ENCODE data around the gene DNAAF3.

Gene DNAAF3

GRCh38 chr19:55114566-55115145, 51.8 kb downstream of the DNAAF3 start:
- no peak for TF ChIP-seq CTCF (IDR thresholded peaks at IDR 0.05; ENCODE audit: low read length, missing control alignments)
- H3K4me3 ChIP-seq (replicated peaks; ENCODE audit: low read depth, low read length) = no peak overlapping the region

GRCh38 chr19:55113570-55114039, 52.8 kb downstream of the DNAAF3 start:
- no peak for TF ChIP-seq CTCF (IDR thresholded peaks at IDR 0.05; ENCODE audit: low read length, missing control alignments)
- H3K4me3 ChIP-seq (replicated peaks; ENCODE audit: low read depth, low read length) = no peak overlapping the region
- DNase-seq (ENCODE audit: low read depth) = peak; percentile 94

More at GRCh38 chr19:55114566-55115145, 51.8 kb downstream of the DNAAF3 start:
- DNase-seq (ENCODE audit: low read depth) = no peak

DNA sequence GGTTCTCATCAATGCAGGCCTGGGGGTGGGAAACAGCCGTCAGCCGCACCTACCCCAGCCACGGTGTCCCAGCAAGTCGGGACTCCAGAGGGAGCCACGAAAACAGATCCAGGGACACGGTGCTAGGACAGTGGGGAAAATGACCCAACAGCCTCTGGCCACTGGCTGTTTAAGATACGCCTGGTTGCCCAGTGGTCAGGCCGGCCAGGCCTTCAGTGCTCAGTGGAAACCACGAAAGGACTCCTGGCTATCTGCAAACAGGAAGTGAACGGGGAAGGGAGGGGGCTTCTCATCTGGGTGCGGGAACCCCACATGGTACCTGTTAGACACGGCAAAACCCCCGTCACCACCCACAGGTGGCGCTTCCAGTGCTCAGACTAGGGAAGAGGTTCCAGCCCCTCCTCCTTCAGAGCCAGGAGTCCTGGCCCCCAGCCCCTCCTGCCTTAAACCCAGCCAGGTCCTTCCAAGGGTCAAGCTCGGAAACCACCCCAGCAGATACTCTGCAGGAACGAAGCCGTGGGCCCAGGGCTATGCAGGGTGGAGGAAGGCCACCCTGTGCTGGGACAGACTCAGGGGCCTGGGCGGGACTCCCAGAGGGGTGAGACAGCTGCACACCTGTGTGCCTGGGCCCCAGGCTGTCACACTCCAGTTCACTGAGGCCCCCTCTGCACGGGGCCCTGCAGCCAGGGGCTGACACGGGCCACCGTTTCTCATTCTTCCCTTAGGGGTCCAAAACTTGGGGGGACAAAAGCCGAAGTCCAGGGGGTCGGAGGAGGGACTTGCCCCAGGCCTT, 53.4 kb downstream of the DNAAF3 start:
- no peak overlapping the region for H3K4me3 ChIP-seq (replicated peaks; ENCODE audit: low read depth, low read length)
- no peak for DNase-seq (ENCODE audit: low read depth)
- TF ChIP-seq CTCF (IDR thresholded peaks at IDR 0.05; ENCODE audit: low read length, missing control alignments) = no peak

GRCh38 chr19:55112246-55112776, 54.1 kb downstream of the DNAAF3 start:
- no peak overlapping the region for H3K4me3 ChIP-seq (replicated peaks; ENCODE audit: low read depth, low read length)
- no peak for TF ChIP-seq CTCF (IDR thresholded peaks at IDR 0.05; ENCODE audit: low read length, missing control alignments)
- no peak for DNase-seq (ENCODE audit: low read depth)

GRCh38 chr19:55111238-55111831, 55.1 kb downstream of the DNAAF3 start:
- H3K4me3 ChIP-seq (replicated peaks; ENCODE audit: low read depth, low read length) = no peak overlapping the region
- DNase-seq (ENCODE audit: low read depth) = no peak
- TF ChIP-seq CTCF (IDR thresholded peaks at IDR 0.05; ENCODE audit: low read length, missing control alignments) = no peak

DNA sequence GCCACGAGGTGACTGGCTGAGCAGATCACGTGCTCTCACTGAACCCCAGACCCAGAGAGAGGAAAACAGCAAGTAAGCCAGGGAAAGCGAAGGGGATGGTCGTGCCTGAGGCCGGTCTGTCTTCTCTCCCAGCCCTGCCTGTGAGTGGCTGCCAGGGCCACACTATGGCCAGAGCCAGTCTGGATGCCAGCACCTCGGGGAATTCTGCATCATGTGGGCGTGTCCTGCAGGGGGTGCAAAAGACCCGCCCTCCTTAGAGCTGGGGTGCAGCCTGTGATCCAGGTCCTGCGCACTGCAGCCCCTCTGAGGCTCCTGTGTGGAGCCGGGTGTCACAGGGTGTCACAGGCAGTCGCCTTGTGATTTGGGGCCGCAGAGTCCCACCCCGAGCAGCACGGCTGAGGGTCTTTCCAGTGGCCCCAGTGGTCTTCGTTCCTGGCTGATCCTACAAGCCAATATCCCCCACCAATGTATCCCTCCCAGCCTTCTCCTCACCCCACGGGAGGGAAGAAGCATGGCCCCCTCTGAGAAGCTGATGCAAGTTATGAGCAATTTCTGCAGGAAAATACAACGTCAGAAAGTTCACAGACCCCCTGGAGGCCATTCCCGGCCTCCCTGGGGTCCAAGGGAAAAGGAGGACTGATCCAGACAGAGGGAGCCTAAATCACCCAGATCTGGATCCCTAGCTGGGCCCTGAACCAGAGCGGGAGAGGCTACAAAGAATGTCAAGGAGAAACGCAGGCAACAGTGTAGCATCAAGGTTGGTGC, 56.7 kb downstream of the DNAAF3 start:
- no peak for TF ChIP-seq CTCF (IDR thresholded peaks at IDR 0.05; ENCODE audit: low read length, missing control alignments)
- H3K4me3 ChIP-seq (replicated peaks; ENCODE audit: low read depth, low read length) = no peak overlapping the region
- DNase-seq (ENCODE audit: low read depth) = no peak

Data from fibroblast of pulmonary artery (primary cell).